Right atrium auricular region (tissue), 2 donors: ENCODE data around the gene CALB2. TPM values are rescaled to one million over a fixed set of nuclear protein-coding genes. Genes with fewer than 3 reads are reported as not detected.

Experiments
- DNase-seq: peaks from one replicate; pipeline ENCODE4 v3.0.0-alpha.2; 2019; ENCODE audit warnings: low spot score
- H3K27ac ChIP-seq, 2 donors: fragments of 200-600 bp; sonication (generic); 1 replicate in 1 of 2; 2 replicates in 1 of 2; pipeline ENCODE4 v1.5.1; 2016 to 2019
- H3K27me3 ChIP-seq, 2 donors: fragments of 200-600 bp; sonication (generic); one replicate each; pipeline versions ENCODE4 v1.5.1 to v1.6.0; 2017 to 2019
- H3K36me3 ChIP-seq: fragments of 200-600 bp; sonication (generic); one replicate; pipeline ENCODE4 v1.5.1; 2016
- H3K4me1 ChIP-seq, 2 donors: fragments of 200-600 bp; sonication (generic); one replicate each; pipeline versions ENCODE4 v1.5.1 to v1.6.0; 2017 to 2019
- H3K4me3 ChIP-seq, 2 donors: fragments of 200-600 bp; sonication (generic); 1 replicate in 1 of 2; 2 replicates in 1 of 2; pipeline ENCODE4 v1.5.1; 2017 to 2019; ENCODE audit warnings: mild to moderate bottlenecking in 1 of 2, moderate library complexity in 1 of 2
- H3K9me3 ChIP-seq, 2 donors: fragments of 200-600 bp; sonication (generic); one replicate each; pipeline ENCODE4 v1.5.1; 2019
- CTCF ChIP-seq, 2 donors: fragments of 200-600 bp; sonication (generic); IDR thresholded peaks; one replicate each; pipeline ENCODE4 v1.5.1; 2019; ENCODE audit warnings: antibody characterized with exemption in 2 of 2
- total RNA-seq, 2 donors: library from RNA; depleted of rRNA; stranded (reverse); fragments of >200 nt; gene quantifications; one replicate each; pipeline ENCODE4 v1.1.0, GENCODE V29; 2016

CALB2 gene
- total RNA-seq, 2 donors from 2014 or later, result 17.7 to 39.1 TPM

GRCh38 chr16:71413341-71413740, 54.8 kb downstream of the CALB2 start:
- Histone ChIP-seq H3K9me3 (no peaks in the 10 kb centered on the region), H3K4me3 (no peak overlapping the region), H3K27me3 (no peaks in the 10 kb centered on the region), H3K27ac (no peak overlapping the region), H3K4me1 (no peaks in the 10 kb centered on the region), H3K36me3 (no peaks in the 10 kb centered on the region)
- TF ChIP-seq CTCF (IDR thresholded peaks at IDR 0.05), result no peak
- no peak for DNase-seq

- Histone ChIP-seq H3K36me3 (no peaks in the 10 kb centered on the region), H3K27ac (no peak overlapping the region), H3K9me3 (no peaks in the 10 kb centered on the region), H3K27me3 (no peaks in the 10 kb centered on the region), H3K4me3 (no peak overlapping the region), H3K4me1 (no peaks in the 10 kb centered on the region)
- no peak for DNase-seq
- TF ChIP-seq CTCF (IDR thresholded peaks at IDR 0.05), result no peak
Measured at GRCh38 chr16:71414038-71414437, 55.5 kb downstream of the CALB2 start.

GRCh38 chr16:71421911-71422310, 63.4 kb downstream of the CALB2 start:
- no peak overlapping the region for H3K27ac ChIP-seq
- H3K36me3 ChIP-seq, result no peaks in the 10 kb centered on the region
- no peak for DNase-seq
- H3K4me3 ChIP-seq, result no peak overlapping the region
- H3K27me3 ChIP-seq, result peaks cover 0 to 8% of the 10 kb centered on the region in 2 donors
- no peaks in the 10 kb centered on the region for H3K9me3 ChIP-seq
- TF ChIP-seq CTCF (IDR thresholded peaks at IDR 0.05), result no peak
- H3K4me1 ChIP-seq, result no peaks in the 10 kb centered on the region

- no peak for TF ChIP-seq CTCF (IDR thresholded peaks at IDR 0.05)
- peaks cover 0 to 8% of the 10 kb centered on the region in 2 donors for H3K27me3 ChIP-seq
- no peak overlapping the region for H3K4me3 ChIP-seq
- no peak overlapping the region for H3K27ac ChIP-seq
- peaks cover 0 to 2% of the 10 kb centered on the region in 2 donors for H3K9me3 ChIP-seq
- no peaks in the 10 kb centered on the region for H3K4me1 ChIP-seq
- no peaks in the 10 kb centered on the region for H3K36me3 ChIP-seq
- no peak for DNase-seq
Measured at GRCh38 chr16:71423016-71423415, 64.5 kb downstream of the CALB2 start.

- peaks cover 0 to 11% of the 10 kb centered on the region in 2 donors for H3K9me3 ChIP-seq
- no peak overlapping the region for H3K4me3 ChIP-seq
- H3K36me3 ChIP-seq, result no peaks in the 10 kb centered on the region
- TF ChIP-seq CTCF (IDR thresholded peaks at IDR 0.05), result no peak
- H3K27me3 ChIP-seq, result peaks cover 0 to 8% of the 10 kb centered on the region in 2 donors
- DNase-seq, result no peak
- no peak overlapping the region for H3K27ac ChIP-seq
- no peaks in the 10 kb centered on the region for H3K4me1 ChIP-seq
Measured at GRCh38 chr16:71423865-71424264, 65.3 kb downstream of the CALB2 start.

- Histone ChIP-seq H3K27me3 (peaks cover 0 to 8% of the 10 kb centered on the region in 2 donors), H3K27ac (no peak overlapping the region), H3K9me3 (peaks cover 0 to 12% of the 10 kb centered on the region in 2 donors), H3K36me3 (no peaks in the 10 kb centered on the region), H3K4me3 (no peak overlapping the region), H3K4me1 (no peaks in the 10 kb centered on the region)
- no peak for DNase-seq
- TF ChIP-seq CTCF (IDR thresholded peaks at IDR 0.05), result no peak
Measured at GRCh38 chr16:71424626-71425025, 66.1 kb downstream of the CALB2 start.
